Hepatic stellate cell (primary cell): ENCODE results near the gene MAP2K1.

ENCODE experiments used
- DNase-seq: peaks from one replicate; pipeline ENCODE4 v3.0.0; 2011; ENCODE audit warnings: low spot score

Gene MAP2K1

DNA sequence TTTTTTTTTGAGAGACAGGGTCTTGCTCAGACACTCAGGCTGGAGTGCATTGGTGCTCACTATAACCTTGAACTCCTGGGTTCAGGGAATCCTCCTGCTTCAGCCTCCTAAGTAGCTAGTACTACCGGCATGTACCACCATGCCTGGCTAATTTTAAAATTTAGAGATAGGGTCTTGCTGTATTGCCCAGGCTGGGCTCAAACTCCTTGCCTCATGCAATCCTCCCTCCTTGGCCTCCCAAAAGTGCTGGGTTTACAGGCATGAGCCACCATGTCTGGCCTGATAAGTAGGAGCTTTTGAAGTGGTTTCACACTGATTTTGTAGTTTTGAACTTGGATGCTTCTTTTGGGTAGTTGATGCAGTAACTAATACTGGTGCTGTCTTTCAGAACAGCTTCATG lies 7.8 kb downstream of the MAP2K1 start:
- no peak for DNase-seq

GRCh38 chr15:66394915-66395314 lies 8.2 kb downstream of the MAP2K1 start:
- DNase-seq = no peak

GRCh38 chr15:66399276-66399675 lies 12.6 kb downstream of the MAP2K1 start:
- no peak for DNase-seq

DNA sequence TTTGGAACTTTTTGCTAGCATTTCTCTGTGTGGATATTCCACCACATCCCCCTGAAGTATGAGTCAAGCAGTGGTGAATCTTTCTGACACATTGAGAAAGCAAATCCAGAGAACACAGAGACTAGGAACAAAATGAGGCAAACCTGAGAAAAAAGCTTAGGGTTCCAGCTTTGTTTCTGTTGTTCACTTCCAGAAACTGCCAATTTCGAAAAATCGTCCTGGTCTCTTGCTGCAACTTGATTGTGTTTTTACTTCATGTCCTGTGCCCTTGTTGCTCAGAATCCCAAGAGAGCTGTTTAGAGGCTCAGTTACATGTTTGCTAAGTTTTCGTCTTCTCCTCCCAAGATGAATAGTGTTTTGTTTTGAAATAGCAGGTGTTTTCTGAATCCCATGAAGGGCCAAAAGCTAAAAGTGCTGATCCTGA lies 13.7 kb downstream of the MAP2K1 start:
- no peak for DNase-seq

- no peak for DNase-seq
Measured at GRCh38 chr15:66401130-66402021, 14.7 kb downstream of the MAP2K1 start.

DNA sequence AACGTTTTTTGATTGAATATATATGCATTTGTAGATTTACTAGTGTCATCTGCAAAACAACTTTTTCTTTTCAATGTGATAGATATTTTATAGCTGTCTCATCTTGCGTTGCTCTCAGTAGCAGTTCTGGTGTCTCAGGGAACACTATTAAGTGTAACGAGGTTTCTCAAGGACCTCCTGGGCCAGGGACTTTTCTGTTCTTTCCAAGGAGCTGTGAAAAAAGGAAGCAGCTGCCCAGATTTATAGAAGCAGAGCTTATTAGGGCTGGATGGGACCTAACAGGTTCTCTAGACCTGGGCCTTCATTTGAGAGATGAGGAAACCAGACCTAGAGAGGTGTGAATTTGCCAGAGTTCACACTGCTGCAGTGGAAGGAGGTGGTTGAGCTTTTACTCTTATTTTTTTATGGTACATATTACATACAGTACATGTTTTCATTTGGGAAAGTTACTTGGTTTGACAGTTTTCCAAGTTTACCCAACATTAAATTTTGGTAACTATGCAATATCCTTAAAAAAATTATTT lies 16.1 kb downstream of the MAP2K1 start:
- no peak for DNase-seq

DNA sequence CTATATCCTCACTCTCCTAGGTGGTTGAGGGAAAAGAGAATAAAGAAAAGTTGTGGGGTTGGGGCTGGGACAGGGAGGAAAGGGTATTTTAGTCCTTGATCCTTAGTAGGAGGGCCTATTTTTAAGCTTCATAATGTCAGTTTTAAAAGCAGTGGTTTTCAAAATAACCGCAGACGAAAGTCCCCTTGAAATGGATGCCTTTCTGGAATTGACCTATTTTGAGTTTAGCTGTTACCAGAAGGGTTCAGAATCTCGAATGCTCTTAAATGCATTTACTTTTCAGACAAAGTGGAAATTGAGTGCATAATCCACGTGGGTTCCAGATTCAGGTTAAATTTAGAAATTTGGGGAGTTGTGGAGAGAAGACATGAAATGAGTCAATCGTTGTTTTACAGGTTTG lies 16.6 kb downstream of the MAP2K1 start:
- DNase-seq = no peak

GRCh38 chr15:66404122-66404521 lies 17.4 kb downstream of the MAP2K1 start:
- DNase-seq = no peak

DNA sequence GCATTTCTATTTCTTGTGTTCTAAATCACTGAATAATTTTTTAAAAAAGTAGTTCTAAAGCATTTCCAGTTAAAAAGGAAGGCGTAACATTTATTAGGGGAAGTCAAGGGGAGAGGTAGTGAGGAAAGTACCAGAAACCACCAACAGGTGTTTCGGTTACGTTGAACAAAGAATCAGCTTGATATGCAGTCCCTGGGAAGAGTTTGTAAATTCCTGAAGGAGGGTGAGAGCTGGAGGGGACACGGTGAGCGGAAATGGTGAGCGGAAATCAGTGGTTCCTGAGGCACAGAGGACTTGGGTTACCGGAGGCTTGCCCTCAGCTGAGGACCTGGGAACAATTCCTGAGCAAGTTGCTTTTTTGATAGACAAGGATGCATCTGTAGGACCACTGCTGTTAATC lies 17.8 kb downstream of the MAP2K1 start:
- no peak for DNase-seq

GRCh38 chr15:66405007-66405406 lies 18.3 kb downstream of the MAP2K1 start:
- DNase-seq = no peak

DNA sequence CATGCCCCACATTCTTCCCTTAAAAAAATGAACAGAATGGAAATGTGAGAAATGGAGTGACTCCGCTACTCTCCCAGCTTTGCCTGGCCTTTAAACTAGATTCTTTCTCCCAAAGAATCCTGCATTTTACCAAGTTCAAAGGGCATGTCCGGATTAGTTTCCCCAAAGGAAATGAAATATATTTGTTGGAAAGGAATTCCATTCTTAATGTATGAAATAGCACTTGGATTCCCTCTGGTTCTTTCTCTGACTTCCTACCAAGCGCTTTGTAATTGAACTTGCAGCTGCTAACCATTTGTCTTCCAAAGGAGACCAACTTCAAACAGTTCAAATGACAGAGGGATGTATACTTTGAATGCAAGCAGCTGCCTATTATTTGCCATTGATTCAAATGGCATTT lies 18.9 kb downstream of the MAP2K1 start:
- no peak for DNase-seq

DNA sequence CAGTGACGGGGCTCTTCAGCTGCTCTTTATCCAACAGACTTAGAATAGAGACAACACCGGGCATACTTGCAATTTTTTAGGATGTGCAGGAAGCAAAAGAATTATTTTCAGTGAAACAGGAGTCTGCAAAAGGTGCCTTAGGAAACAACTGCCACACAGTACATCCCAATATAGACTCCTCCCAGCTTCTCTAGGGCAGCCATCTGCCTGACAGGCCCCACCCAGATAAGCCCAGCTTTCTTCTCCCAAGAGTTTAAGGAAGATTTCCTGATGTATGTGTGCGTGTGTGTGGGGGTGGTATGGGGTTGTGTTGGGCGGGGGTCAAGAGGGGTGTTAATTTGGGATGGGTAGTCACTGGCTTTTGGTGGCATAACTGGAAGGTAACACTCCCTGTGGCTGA lies 21.5 kb downstream of the MAP2K1 start:
- DNase-seq = no peak

- DNase-seq = no peak
Measured at GRCh38 chr15:66408675-66409282, 22.1 kb downstream of the MAP2K1 start.

GRCh38 chr15:66409565-66410108 lies 22.9 kb downstream of the MAP2K1 start:
- DNase-seq = no peak

GRCh38 chr15:66411190-66411589 lies 24.5 kb downstream of the MAP2K1 start:
- DNase-seq = no peak

- no peak for DNase-seq
Measured at GRCh38 chr15:66412220-66412619, 25.5 kb downstream of the MAP2K1 start.

DNA sequence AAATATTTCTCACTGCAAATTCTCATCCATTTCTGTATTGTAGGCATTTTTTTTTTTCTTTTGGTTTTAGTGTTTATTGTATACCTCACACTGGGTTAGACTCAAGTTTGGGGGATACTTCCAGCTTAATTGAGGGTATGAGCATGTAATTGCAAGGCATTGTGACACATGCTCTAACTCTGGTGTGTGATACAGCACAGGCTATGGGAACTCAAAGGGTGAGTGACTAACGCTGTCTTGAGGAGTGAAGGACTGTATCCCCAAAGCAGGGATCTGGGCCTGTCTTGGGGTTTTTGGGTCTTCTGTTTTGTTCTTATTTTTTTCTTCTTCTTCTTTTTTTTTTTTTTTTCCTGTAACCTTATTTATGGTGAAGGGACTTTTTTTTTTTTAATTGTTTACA lies 26.9 kb downstream of the MAP2K1 start:
- no peak for DNase-seq

DNA sequence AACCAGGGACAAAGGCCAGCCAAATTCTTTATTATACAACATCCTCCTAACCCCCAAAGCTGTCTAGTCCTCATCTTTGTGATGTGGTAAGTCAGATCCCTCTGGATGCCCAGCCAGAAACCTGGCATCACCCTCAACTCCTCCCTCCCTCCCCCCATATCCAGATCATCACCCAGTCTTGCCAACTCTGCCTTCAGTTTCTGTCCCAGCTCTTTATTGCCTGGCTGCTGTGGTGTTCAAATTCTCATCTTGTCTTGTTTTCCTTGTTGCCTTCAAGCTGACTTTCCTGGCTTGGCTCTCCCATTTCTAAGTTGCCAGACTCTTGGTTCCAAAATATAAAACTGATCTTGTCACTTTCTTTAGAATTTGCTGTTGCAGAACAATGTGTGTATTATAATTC lies 28.6 kb downstream of the MAP2K1 start:
- DNase-seq = no peak

- no peak for DNase-seq
Measured at GRCh38 chr15:66417736-66418135, 31.0 kb downstream of the MAP2K1 start.

GRCh38 chr15:66419471-66419870 lies 32.8 kb downstream of the MAP2K1 start:
- DNase-seq = no peak

DNA sequence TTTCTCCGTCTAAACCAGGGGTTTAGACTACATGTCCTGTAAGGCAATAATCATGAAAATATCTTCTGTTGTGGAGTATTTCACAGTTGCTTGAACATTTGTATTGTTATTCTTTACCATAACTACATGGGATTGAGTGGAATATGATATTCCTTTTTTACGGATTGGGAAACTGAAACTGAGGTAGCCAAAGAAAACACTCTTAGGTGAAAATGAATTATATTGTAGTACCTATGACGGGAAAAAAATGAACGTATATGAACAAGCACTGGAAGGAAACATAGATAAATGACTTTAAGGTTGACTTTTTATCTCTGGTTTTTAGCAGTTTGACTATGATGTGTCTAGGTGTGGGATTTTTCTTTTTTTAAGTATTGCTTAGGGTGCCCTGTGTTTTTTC lies 35.6 kb downstream of the MAP2K1 start:
- no peak for DNase-seq

GRCh38 chr15:66423149-66423548 lies 36.4 kb downstream of the MAP2K1 start:
- no peak for DNase-seq

DNA sequence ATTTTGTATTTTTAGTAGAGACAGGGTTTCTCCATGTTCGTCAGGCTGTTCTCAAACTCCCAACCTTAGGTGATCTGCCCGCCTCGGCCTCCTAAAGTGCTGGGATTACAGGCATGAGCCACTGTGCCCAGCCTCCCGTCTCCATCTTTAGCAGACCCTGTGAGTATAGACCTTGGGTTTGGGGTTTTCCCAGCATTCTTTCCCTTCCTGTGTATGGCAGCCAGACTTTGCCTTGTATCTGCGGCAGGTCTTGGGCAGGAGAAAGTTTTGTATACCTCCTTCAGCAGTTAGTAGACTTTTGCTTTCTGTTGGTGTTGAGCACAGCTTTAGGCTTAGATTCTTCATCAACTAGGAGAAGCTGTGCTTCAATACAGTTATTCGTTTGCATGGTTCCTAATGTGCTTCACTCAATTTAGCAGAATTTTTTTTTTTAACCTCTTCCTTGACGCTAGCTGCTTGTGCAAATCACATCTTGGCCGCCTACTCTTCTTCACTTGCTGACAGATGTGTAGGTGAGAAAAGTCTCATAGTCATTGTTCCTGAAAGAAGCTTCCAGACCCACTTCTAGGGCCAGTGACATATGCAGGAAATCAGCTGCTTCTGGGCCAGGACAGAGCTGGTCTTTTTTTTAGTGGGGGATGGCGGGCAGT lies 38.4 kb downstream of the MAP2K1 start:
- no peak for DNase-seq
